ENCODE results near the gene PARD6B.
"Not testable (repeated sequence)": the region's sequence is repeated elsewhere in the genome, so short reads cannot be mapped to it uniquely, and the experiment has no call there.

The PARD6B gene

GRCh38 chr20:50703651-50704438 lies 27.5 kb upstream of the PARD6B start:
- DNase-seq, result not testable (repeated sequence)

GRCh38 chr20:50704514-50704913 lies 26.9 kb upstream of the PARD6B start:
- no peak for DNase-seq

GRCh38 chr20:50704971-50705370 lies 26.4 kb upstream of the PARD6B start:
- DNase-seq, result no peak

- DNase-seq, result no peak
Measured at GRCh38 chr20:50708845-50709635, 22.3 kb upstream of the PARD6B start.

GRCh38 chr20:50709636-50709973 lies 21.8 kb upstream of the PARD6B start:
- no peak for DNase-seq

- DNase-seq, result no peak
Measured at GRCh38 chr20:50710492-50711063, 20.8 kb upstream of the PARD6B start.

GRCh38 chr20:50711113-50711825 lies 20.1 kb upstream of the PARD6B start:
- DNase-seq, result no peak

- no peak for DNase-seq
Measured at GRCh38 chr20:50712771-50713656, 18.4 kb upstream of the PARD6B start.

- DNase-seq, result no peak
Measured at GRCh38 chr20:50713657-50714101, 17.7 kb upstream of the PARD6B start.

- DNase-seq, result not testable (repeated sequence)
Measured at GRCh38 chr20:50714426-50714825, 17.0 kb upstream of the PARD6B start.

GRCh38 chr20:50715694-50716093 lies 15.7 kb upstream of the PARD6B start:
- no peak for DNase-seq

- DNase-seq, result no peak
Measured at GRCh38 chr20:50716518-50716917, 14.9 kb upstream of the PARD6B start.

GRCh38 chr20:50717312-50717711 lies 14.1 kb upstream of the PARD6B start:
- no peak for DNase-seq

- no peak for DNase-seq
Measured at GRCh38 chr20:50717974-50718761, 13.2 kb upstream of the PARD6B start.

GRCh38 chr20:50719328-50719727 lies 12.1 kb upstream of the PARD6B start:
- no peak for DNase-seq

- DNase-seq, result no peak
Measured at GRCh38 chr20:50720026-50720425, 11.4 kb upstream of the PARD6B start.

GRCh38 chr20:50720582-50720981 lies 10.8 kb upstream of the PARD6B start:
- DNase-seq, result no peak

GRCh38 chr20:50721881-50722281 lies 9.5 kb upstream of the PARD6B start:
- no peak for DNase-seq

- no peak for DNase-seq
Measured at GRCh38 chr20:50722424-50723155, 8.8 kb upstream of the PARD6B start.

- no peak for DNase-seq
Measured at GRCh38 chr20:50723672-50724071, 7.7 kb upstream of the PARD6B start.

All from NCI-H1105 treated with DMSO at 0.1 percent for 48 hours (cell line).